Amygdala (tissue), 56 donors: Measurements from ENCODE around the gene PLEKHA6.

Experiments used
- DNase-seq, 56 donors: peaks; one replicate each; lab custom pipeline; 2025; lab: John Stamatoyannopoulos, UW

The PLEKHA6 gene

GRCh38 chr1:204223129-204223860, 136.4 kb downstream of the PLEKHA6 start:
- DNase-seq = no peak

GRCh38 chr1:204222764-204223055, 137.0 kb downstream of the PLEKHA6 start:
- DNase-seq = no peak

- DNase-seq = no peak
Observed at GRCh38 chr1:204222006-204222763, 137.5 kb downstream of the PLEKHA6 start.

- DNase-seq = no peak
Observed at GRCh38 chr1:204221271-204221670, 138.5 kb downstream of the PLEKHA6 start.

GRCh38 chr1:204219971-204220616, 139.6 kb downstream of the PLEKHA6 start:
- DNase-seq = no peak

GRCh38 chr1:204218552-204218951, 141.2 kb downstream of the PLEKHA6 start:
- no peak for DNase-seq

GRCh38 chr1:204217648-204218000, 142.1 kb downstream of the PLEKHA6 start:
- DNase-seq = no peak

GRCh38 chr1:204216880-204217647, 142.7 kb downstream of the PLEKHA6 start:
- DNase-seq = no peak

- no peak for DNase-seq
Observed at GRCh38 chr1:204216236-204216635, 143.5 kb downstream of the PLEKHA6 start.

- peak in 42 of 56 donors; percentile 8 to 75 (median 44) for DNase-seq
Observed at GRCh38 chr1:204213668-204214662, 145.8 kb downstream of the PLEKHA6 start, which contains the start of gene GOLT1A. GOLT1A (minus strand) TSS chr1:204213988; CDS start chr1:204213906, 82 bp downstream.

GRCh38 chr1:204212715-204213114, 147.0 kb downstream of the PLEKHA6 start:
- DNase-seq = no peak

GRCh38 chr1:204211046-204211445, 148.7 kb downstream of the PLEKHA6 start:
- DNase-seq = no peak

- peak in 32 of 56 donors; percentile 7 to 74 (median 32) for DNase-seq
Observed at GRCh38 chr1:204207136-204207616, 152.6 kb downstream of the PLEKHA6 start.

- no peak for DNase-seq
Observed at GRCh38 chr1:204206121-204206520, 153.6 kb downstream of the PLEKHA6 start.

- no peak for DNase-seq
Observed at GRCh38 chr1:204205486-204205885, 154.2 kb downstream of the PLEKHA6 start.

- DNase-seq = no peak
Observed at GRCh38 chr1:204204944-204205343, 154.8 kb downstream of the PLEKHA6 start.

GRCh38 chr1:204203206-204203767, 156.4 kb downstream of the PLEKHA6 start:
- no peak for DNase-seq

- DNase-seq = no peak
Observed at GRCh38 chr1:204202481-204202880, 157.2 kb downstream of the PLEKHA6 start.
